B cell (primary cell): ENCODE data around the gene TMSB4X. TPM values are rescaled to one million over a fixed set of nuclear protein-coding genes. Genes with fewer than 3 reads are reported as not detected.

Experiments
- ATAC-seq: fragments of 200-7000 bp; cut with Tn5 transposase; one replicate; pipeline ENCODE4 v1.10.0; 2021; ENCODE audit warnings: low read depth, mild to moderate bottlenecking, moderate number of reproducible peaks, moderate library complexity
- CTCF ChIA-PET: fragments of 350-600 bp; sonication (Branson Sonifier 250); formaldehyde crosslinking; loops from one replicate; lab custom pipeline; 2021; ENCODE audit warnings: antibody characterized with exemption, inconsistent platforms; lab: Charles Lee
- POLR2A ChIA-PET: fragments of 350-600 bp; sonication (Branson Sonifier 250); formaldehyde crosslinking; loops from one replicate; lab custom pipeline; 2021; ENCODE audit warnings: antibody characterized with exemption; lab: Charles Lee
- DNase-seq: peaks from one replicate; pipeline ENCODE4 v3.0.0; 2013
- H2AFZ ChIP-seq: 2 replicates; pipeline ENCODE4 v1.6.1; 2012; ENCODE audit warnings: mild to moderate bottlenecking, low read depth, low read length; ENCODE audit not compliant: insufficient read depth, poor library complexity, severe bottlenecking
- H3K27ac ChIP-seq, 2 donors: 1 replicate in 1 of 2; 2 replicates in 1 of 2; pipeline ENCODE4 v1.5.1; 2012 to 2013; ENCODE audit warnings: low read length in 2 of 2, mild to moderate bottlenecking in 2 of 2, moderate library complexity in 1 of 2
- H3K27me3 ChIP-seq, 4 experiments: fragments of 200-600 bp in 1 of 4; sonication (generic) in 1 of 4; replicated peaks in 1 of 4; 1 replicate in 2 of 4; 2 replicates in 2 of 4; pipeline versions ENCODE4 v1.6.1 to v1.7.0; 2013 to 2016; ENCODE audit warnings: low read length in 3 of 4, mild to moderate bottlenecking in 2 of 4, mixed read lengths in 1 of 4, moderate library complexity in 1 of 4; ENCODE audit not compliant: insufficient read depth in 4 of 4, control insufficient read depth in 3 of 4; ENCODE audit errors: control extremely low read depth in 1 of 4
- H3K36me3 ChIP-seq, 2 experiments: replicated peaks in 1 of 2; 1 replicate in 1 of 2; 2 replicates in 1 of 2; pipeline versions ENCODE4 v1.6.1 to v1.7.1; 2013; ENCODE audit warnings: low read length in 1 of 2; ENCODE audit not compliant: insufficient read depth in 2 of 2, control insufficient read depth in 1 of 2; ENCODE audit errors: control extremely low read depth in 1 of 2, extremely low read depth in 1 of 2
- H3K4me1 ChIP-seq, 2 donors: fragments of 200-600 bp in 1 of 2; sonication (generic) in 1 of 2; 1 replicate in 1 of 2; 2 replicates in 1 of 2; pipeline versions ENCODE4 v1.5.1 to v1.6.1; 2013 to 2017; ENCODE audit warnings: low read length in 2 of 2; ENCODE audit not compliant: control insufficient read depth in 2 of 2, insufficient read depth in 2 of 2
- H3K4me2 ChIP-seq: replicated peaks from 2 replicates; pipeline ENCODE3; 2012; ENCODE audit warnings: mild to moderate bottlenecking, low read depth, low read length; ENCODE audit not compliant: poor library complexity, severe bottlenecking
- H3K4me3 ChIP-seq, 5 experiments: fragments of 200-600 bp in 1 of 5; sonication (generic) in 1 of 5; 1 replicate in 3 of 5; 2 replicates in 2 of 5; pipeline versions ENCODE4 v1.5.1 to v1.7.0; 2011 to 2016; ENCODE audit warnings: low read length in 4 of 5, mild to moderate bottlenecking in 4 of 5, low read depth in 2 of 5, control low read depth in 1 of 5, moderate library complexity in 1 of 5; ENCODE audit not compliant: insufficient read depth in 1 of 5; ENCODE audit errors: control extremely low read depth in 1 of 5, extremely low read depth in 1 of 5
- H3K79me2 ChIP-seq: fragments of 200-600 bp; sonication (generic); one replicate; pipeline ENCODE4 v1.6.0; 2016; ENCODE audit warnings: low read length; ENCODE audit not compliant: control insufficient read depth, insufficient read depth
- H3K9ac ChIP-seq: fragments of 200-600 bp; sonication (generic); 2 replicates; pipeline ENCODE4 v1.6.1; 2017; ENCODE audit warnings: mild to moderate bottlenecking, low read length, moderate library complexity
- H3K9me3 ChIP-seq, 3 donors: one replicate each; pipeline versions ENCODE4 v1.6.1 to v1.7.1; 2013; ENCODE audit warnings: low read length in 2 of 3; ENCODE audit not compliant: control insufficient read depth in 2 of 3, insufficient read depth in 1 of 3; ENCODE audit errors: control extremely low read depth in 1 of 3
- H4K20me1 ChIP-seq: 2 replicates; pipeline ENCODE4 v1.6.0; 2012; ENCODE audit warnings: mild to moderate bottlenecking, low read length; ENCODE audit not compliant: insufficient read depth, control insufficient read depth, poor library complexity, severe bottlenecking
- H3K27ac Mint-ChIP-seq: one replicate; pipeline ENCODE4 v1.8.0; 2021; ENCODE audit warnings: mixed read lengths
- H3K27me3 Mint-ChIP-seq: one replicate; pipeline ENCODE4 v1.8.0; 2021; ENCODE audit warnings: mixed read lengths
- H3K4me1 Mint-ChIP-seq: one replicate; pipeline ENCODE4 v1.8.0; 2021; ENCODE audit warnings: mixed read lengths
- H3K4me3 Mint-ChIP-seq: one replicate; pipeline ENCODE4 v1.8.0; 2021; ENCODE audit warnings: mixed read lengths
- H3K9me3 Mint-ChIP-seq: one replicate; pipeline ENCODE4 v1.8.0; 2022; ENCODE audit warnings: mixed read lengths; ENCODE audit not compliant: insufficient read depth
- EZH2 ChIP-seq: IDR thresholded peaks from 2 replicates; pipeline ENCODE4 v1.6.1; 2012; ENCODE audit warnings: borderline replicate concordance, low read depth, mild to moderate bottlenecking, moderate library complexity, low read length; ENCODE audit not compliant: insufficient read depth, poor library complexity, severe bottlenecking
- WGBS: methylation state at CpG from one replicate; pipeline ENCODE4 v1.1.5; 2013; ENCODE audit warnings: missing lambda C conversion rate; ENCODE audit not compliant: insufficient coverage; 5-methylcytosine and 5-hydroxymethylcytosine counted together
- intact Hi-C: fragments of 100-400 bp; cut with micrococcal nuclease; formaldehyde crosslinking; loops from one replicate; pipeline ENCODE4 v1.10.0; 2022
- polyA plus RNA-seq: library from polyadenylated mRNA; depleted of rRNA; stranded (reverse); fragments of >200 nt; gene quantifications from 2 replicates; pipeline ENCODE4 v1.2.3, GENCODE V29; 2012
- total RNA-seq, 2 donors: library from RNA; stranded (reverse); fragments of 120-200 nt in 1 of 2; gene quantifications; 1 replicate in 1 of 2; 2 replicates in 1 of 2; pipeline versions ENCODE4 v1.2.3 to v1.2.4, GENCODE V29; 2013 to 2022
- TF ChIP-seq, protein P1 (sequence below): fragments of 200-600 bp; IDR thresholded peaks from one replicate; pipeline ENCODE4 v1.8.0; 2022; ENCODE audit warnings: antibody characterized with exemption, mild to moderate bottlenecking

The TMSB4X gene
- total and polyA plus RNA-seq, 2 donors (not counting 1 experiment from before 2014, with no cell fraction given), result 2,550 to 4,850 TPM

- H3K4me1 Mint-ChIP-seq, result peaks cover 45% of the 10 kb centered on the region
Measured at GRCh38 chrX:12978205-12979025, 3.5 kb downstream of the TMSB4X start.

More at GRCh38 chrX:12978205-12979025, 3.5 kb downstream of the TMSB4X start:
- ChIA-PET CTCF (interaction anchor here (0.6 to 15.8 kb wide), 18 partner anchors 18 to 510 kb away, joined by 3 to 214 read pairs (median 4); no protein-coding TSS in a partner anchor), POLR2A (interaction anchor here (0.9 to 11.7 kb wide), 11 partner anchors 17 to 509 kb away, joined by 3 to 136 read pairs (median 9); no protein-coding TSS in a partner anchor)
- H3K9ac ChIP-seq, result peak overlapping the region; percentile 86
- intact Hi-C loops, result loop anchor here (1.0 to 10.0 kb wide), 4 partner anchors 22 to 366 kb away; no protein-coding TSS in a partner anchor
- ATAC-seq (peak; percentile 37), DNase-seq (peak; percentile 75)
- H3K27ac Mint-ChIP-seq, result peak overlapping the region; percentile 96
- H3K4me2 ChIP-seq, result peak overlapping the region; percentile 76
- H3K4me1 ChIP-seq, result peaks cover 49% of the 10 kb centered on the region in 2 donors
- no peaks in the 10 kb centered on the region for H3K9me3 Mint-ChIP-seq
- H3K27me3 Mint-ChIP-seq, result no peaks in the 10 kb centered on the region
- H3K79me2 ChIP-seq, result peaks cover 63% of the 10 kb centered on the region
- no peak overlapping the region for H2AFZ ChIP-seq
- H3K4me3 ChIP-seq, result peak overlapping the region; percentile 85 to 91 (median 87)
- H3K4me3 Mint-ChIP-seq, result peak overlapping the region; percentile 99
- H3K9me3 ChIP-seq, result no peaks in the 10 kb centered on the region
- peak overlapping the region; percentile 63 to 77 for H3K27ac ChIP-seq
- H4K20me1 ChIP-seq, result peaks cover 13% of the 10 kb centered on the region
- no CpG with 5 or more reads among the region's 14 CpGs for WGBS
- TF ChIP-seq, protein P1, sequence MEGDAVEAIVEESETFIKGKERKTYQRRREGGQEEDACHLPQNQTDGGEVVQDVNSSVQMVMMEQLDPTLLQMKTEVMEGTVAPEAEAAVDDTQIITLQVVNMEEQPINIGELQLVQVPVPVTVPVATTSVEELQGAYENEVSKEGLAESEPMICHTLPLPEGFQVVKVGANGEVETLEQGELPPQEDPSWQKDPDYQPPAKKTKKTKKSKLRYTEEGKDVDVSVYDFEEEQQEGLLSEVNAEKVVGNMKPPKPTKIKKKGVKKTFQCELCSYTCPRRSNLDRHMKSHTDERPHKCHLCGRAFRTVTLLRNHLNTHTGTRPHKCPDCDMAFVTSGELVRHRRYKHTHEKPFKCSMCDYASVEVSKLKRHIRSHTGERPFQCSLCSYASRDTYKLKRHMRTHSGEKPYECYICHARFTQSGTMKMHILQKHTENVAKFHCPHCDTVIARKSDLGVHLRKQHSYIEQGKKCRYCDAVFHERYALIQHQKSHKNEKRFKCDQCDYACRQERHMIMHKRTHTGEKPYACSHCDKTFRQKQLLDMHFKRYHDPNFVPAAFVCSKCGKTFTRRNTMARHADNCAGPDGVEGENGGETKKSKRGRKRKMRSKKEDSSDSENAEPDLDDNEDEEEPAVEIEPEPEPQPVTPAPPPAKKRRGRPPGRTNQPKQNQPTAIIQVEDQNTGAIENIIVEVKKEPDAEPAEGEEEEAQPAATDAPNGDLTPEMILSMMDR, result no peak
- no peak for TF ChIP-seq EZH2
- peaks cover 0 to 7% (median 0%) of the 10 kb centered on the region in 4 experiments for H3K27me3 ChIP-seq
- peaks cover 0 to 19% of the 10 kb centered on the region in 2 experiments for H3K36me3 ChIP-seq
